ENCODE results near the gene MANBA.

Gene MANBA

DNA sequence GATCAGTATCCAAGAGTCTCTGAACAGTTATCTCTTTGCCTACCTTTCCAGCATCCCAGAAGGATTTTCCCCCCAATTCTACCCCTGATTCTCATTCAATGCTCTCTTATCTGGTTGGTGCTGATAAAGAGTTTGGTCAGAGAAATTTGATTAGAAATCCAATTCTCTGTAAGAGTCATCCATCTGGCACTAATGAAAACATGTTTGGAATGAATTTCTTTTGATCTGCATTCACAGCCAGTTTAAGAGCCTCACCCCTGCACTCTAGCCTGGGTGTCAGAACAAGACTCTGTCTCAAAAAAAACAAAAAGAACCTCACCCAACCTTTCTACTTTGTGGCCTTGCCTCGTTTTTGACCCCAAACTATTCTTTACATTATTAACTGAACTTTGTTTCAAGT lies 122.1 kb downstream of the MANBA start:
- DNase-seq, result no peak
- TF ChIP-seq, protein P1, sequence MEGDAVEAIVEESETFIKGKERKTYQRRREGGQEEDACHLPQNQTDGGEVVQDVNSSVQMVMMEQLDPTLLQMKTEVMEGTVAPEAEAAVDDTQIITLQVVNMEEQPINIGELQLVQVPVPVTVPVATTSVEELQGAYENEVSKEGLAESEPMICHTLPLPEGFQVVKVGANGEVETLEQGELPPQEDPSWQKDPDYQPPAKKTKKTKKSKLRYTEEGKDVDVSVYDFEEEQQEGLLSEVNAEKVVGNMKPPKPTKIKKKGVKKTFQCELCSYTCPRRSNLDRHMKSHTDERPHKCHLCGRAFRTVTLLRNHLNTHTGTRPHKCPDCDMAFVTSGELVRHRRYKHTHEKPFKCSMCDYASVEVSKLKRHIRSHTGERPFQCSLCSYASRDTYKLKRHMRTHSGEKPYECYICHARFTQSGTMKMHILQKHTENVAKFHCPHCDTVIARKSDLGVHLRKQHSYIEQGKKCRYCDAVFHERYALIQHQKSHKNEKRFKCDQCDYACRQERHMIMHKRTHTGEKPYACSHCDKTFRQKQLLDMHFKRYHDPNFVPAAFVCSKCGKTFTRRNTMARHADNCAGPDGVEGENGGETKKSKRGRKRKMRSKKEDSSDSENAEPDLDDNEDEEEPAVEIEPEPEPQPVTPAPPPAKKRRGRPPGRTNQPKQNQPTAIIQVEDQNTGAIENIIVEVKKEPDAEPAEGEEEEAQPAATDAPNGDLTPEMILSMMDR (IDR thresholded peaks at IDR 0.05), result no peak
- peaks cover 10 to 50% (median 39%) of the 10 kb centered on the region in 3 donors for H3K36me3 ChIP-seq
- no peaks in the 10 kb centered on the region for H3K9me3 ChIP-seq
- H3K4me1 ChIP-seq, result no peaks in the 10 kb centered on the region
- intact Hi-C loops (cut with DNase I; ENCODE audit: low total_unique reads), result no loop called here
- H3K4me3 ChIP-seq, result no peak overlapping the region
- no peaks in the 10 kb centered on the region for H3K27me3 ChIP-seq
- no peak overlapping the region for H3K27ac ChIP-seq

DNA sequence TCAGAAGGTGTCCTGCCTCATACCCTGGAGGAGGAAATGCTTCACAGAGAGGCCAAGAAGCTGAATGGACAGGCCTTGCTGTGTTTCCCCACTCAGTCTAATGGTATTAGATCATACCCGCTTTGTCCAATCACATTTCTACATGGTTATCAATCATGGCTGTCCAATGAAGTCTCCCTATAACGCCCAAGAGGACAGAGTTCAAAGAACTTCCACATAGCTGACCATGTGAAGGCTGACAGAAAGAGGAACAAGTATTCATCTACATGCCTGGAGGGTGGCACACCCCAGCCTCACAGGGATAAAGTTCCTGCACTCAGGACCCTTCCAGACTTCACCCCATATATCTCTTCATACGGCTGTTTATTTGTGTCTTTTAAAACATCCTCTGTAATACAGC lies 123.4 kb downstream of the MANBA start:
- H3K4me1 ChIP-seq, result no peaks in the 10 kb centered on the region
- no peaks in the 10 kb centered on the region for H3K9me3 ChIP-seq
- no peak overlapping the region for H3K27ac ChIP-seq
- peaks cover 10 to 50% (median 39%) of the 10 kb centered on the region in 3 donors for H3K36me3 ChIP-seq
- TF ChIP-seq, protein P1 (IDR thresholded peaks at IDR 0.05), result no peak
- DNase-seq, result no peak
- H3K4me3 ChIP-seq, result no peak overlapping the region
- no peaks in the 10 kb centered on the region for H3K27me3 ChIP-seq
- intact Hi-C loops (cut with DNase I; ENCODE audit: low total_unique reads), result no loop called here

DNA sequence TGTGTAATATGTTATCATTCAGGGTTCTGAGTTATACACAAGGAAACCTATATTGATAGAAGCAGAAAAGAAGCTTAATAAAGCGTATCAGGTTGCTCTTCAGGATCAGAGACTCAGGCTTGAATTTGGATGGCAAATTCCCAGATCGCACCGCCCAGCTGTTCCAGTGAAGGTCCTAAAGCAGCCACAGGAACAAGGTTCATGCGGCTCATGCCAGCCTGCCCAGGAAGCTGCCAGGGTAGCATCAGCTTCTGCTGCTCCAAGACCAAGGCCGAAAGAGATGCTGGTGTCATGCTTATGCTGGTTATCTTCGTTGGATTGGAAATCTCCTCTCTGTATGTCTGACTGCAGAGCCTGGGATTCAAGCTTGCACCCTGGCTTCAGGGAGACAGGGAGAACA lies 127.7 kb downstream of the MANBA start:
- H3K27me3 ChIP-seq, result no peaks in the 10 kb centered on the region
- DNase-seq, result no peak
- no peaks in the 10 kb centered on the region for H3K9me3 ChIP-seq
- H3K4me1 ChIP-seq, result no peaks in the 10 kb centered on the region
- no peak overlapping the region for H3K27ac ChIP-seq
- H3K36me3 ChIP-seq, result peaks cover 8 to 43% (median 34%) of the 10 kb centered on the region in 3 donors
- TF ChIP-seq, protein P1 (IDR thresholded peaks at IDR 0.05), result no peak
- intact Hi-C loops (cut with DNase I; ENCODE audit: low total_unique reads), result no loop called here
- H3K4me3 ChIP-seq, result no peak overlapping the region

DNA sequence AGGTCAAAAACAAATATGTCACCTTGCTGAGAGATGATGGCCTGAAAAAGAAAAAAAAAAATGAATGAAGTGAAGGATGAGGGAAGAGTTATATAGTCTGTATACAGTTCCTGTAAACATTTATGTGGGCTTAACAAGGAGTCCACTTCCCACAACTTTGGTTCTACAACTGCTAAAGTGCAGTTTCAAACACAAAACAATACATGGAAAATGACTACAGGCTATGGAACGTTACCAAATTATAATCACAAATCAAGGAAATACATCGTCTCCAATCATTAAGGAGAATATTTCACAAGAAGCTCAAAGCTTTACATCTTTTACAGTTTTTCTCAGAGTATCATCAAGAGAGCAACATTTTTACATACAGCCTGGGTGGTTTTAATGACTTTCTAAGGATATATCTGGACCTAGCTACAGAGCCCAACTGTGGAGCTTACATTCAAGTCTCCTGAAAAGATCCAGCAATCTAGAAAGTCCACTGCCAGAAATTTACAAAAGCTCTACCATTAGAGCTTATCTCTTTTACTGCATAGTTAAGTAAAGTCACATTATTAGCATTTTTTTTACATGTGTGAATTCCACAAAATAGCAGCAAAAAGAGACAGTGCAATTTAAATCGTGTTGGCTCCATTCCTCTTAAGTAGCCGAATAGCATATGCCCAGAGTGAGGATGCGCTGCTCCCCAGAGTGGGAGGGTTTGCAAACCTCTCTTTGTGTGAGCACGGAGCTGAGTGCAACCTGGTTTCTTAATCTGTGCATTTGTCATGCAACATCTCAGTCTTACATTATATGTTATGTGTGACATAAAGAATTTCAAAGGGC lies 128.3 kb downstream of the MANBA start:
- DNase-seq, result no peak
- H3K27ac ChIP-seq, result no peak overlapping the region
- no peak overlapping the region for H3K4me3 ChIP-seq
- no peaks in the 10 kb centered on the region for H3K27me3 ChIP-seq
- peaks cover 8 to 36% (median 30%) of the 10 kb centered on the region in 3 donors for H3K36me3 ChIP-seq
- intact Hi-C loops (cut with DNase I; ENCODE audit: low total_unique reads), result no loop called here
- no peaks in the 10 kb centered on the region for H3K9me3 ChIP-seq
- TF ChIP-seq, protein P1 (IDR thresholded peaks at IDR 0.05), result no peak
- H3K4me1 ChIP-seq, result no peaks in the 10 kb centered on the region

DNA sequence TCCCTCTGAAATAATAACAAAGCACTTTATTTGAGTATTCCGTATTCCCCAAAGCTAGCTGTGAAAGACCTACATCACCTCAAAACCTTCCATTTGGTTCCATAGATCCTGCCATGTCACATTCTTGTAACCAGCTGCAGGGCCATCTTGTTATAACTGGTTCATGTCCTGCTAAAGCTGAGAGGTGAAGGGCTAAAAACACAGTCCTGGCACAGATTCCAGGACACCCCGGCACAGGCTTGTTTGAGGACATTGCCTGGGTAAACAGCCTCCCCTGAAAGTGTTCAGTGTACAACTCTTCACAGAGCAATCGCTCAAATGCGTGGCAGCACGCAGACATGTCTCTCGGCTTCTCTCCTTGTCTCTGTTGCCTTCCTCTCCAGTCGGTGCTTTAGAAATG lies 129.2 kb downstream of the MANBA start:
- Histone ChIP-seq H3K36me3 (peaks cover 8 to 28% (median 22%) of the 10 kb centered on the region in 3 donors), H3K27ac (no peak overlapping the region), H3K9me3 (no peaks in the 10 kb centered on the region), H3K4me3 (no peak overlapping the region), H3K27me3 (no peaks in the 10 kb centered on the region), H3K4me1 (no peaks in the 10 kb centered on the region)
- DNase-seq, result no peak
- intact Hi-C loops (cut with DNase I; ENCODE audit: low total_unique reads), result no loop called here
- TF ChIP-seq, protein P1 (IDR thresholded peaks at IDR 0.05), result no peak
